OCI-LY3 (cell line): Measurements from ENCODE around the gene MSI2.

Experiments
- EZH2phosphoT487 ChIP-seq: fragments of 200-600 bp; shearing (Covaris generic); IDR thresholded peaks from 2 replicates; pipeline ENCODE4 v1.6.1; 2018; ENCODE audit warnings: antibody characterized with exemption, mixed run types, low read depth
- TF ChIP-seq, protein P1 (sequence below): fragments of 200-600, 300-600 bp; sonication (generic); IDR thresholded peaks from 2 replicates; pipeline ENCODE4 v1.5.1; 2014; ENCODE audit warnings: antibody characterized with exemption, low read length, low read depth

GRCh38 chr17:57593739-57594462 lies 337.6 kb downstream of the MSI2 start:
- TF ChIP-seq, protein P1, sequence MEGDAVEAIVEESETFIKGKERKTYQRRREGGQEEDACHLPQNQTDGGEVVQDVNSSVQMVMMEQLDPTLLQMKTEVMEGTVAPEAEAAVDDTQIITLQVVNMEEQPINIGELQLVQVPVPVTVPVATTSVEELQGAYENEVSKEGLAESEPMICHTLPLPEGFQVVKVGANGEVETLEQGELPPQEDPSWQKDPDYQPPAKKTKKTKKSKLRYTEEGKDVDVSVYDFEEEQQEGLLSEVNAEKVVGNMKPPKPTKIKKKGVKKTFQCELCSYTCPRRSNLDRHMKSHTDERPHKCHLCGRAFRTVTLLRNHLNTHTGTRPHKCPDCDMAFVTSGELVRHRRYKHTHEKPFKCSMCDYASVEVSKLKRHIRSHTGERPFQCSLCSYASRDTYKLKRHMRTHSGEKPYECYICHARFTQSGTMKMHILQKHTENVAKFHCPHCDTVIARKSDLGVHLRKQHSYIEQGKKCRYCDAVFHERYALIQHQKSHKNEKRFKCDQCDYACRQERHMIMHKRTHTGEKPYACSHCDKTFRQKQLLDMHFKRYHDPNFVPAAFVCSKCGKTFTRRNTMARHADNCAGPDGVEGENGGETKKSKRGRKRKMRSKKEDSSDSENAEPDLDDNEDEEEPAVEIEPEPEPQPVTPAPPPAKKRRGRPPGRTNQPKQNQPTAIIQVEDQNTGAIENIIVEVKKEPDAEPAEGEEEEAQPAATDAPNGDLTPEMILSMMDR: no peak
- TF ChIP-seq EZH2phosphoT487: no peak
